Measurements from ENCODE around the gene MRPL10.

MRPL10 gene

GRCh38 chr17:47829870-47830269 is 1.5 kb downstream of the MRPL10 start:
- no peak for DNase-seq (ENCODE audit: low read depth)
- H3K4me3 ChIP-seq (ENCODE audit: low read depth, low read length) = peak overlapping the region; percentile 98
- TF ChIP-seq, protein P1, sequence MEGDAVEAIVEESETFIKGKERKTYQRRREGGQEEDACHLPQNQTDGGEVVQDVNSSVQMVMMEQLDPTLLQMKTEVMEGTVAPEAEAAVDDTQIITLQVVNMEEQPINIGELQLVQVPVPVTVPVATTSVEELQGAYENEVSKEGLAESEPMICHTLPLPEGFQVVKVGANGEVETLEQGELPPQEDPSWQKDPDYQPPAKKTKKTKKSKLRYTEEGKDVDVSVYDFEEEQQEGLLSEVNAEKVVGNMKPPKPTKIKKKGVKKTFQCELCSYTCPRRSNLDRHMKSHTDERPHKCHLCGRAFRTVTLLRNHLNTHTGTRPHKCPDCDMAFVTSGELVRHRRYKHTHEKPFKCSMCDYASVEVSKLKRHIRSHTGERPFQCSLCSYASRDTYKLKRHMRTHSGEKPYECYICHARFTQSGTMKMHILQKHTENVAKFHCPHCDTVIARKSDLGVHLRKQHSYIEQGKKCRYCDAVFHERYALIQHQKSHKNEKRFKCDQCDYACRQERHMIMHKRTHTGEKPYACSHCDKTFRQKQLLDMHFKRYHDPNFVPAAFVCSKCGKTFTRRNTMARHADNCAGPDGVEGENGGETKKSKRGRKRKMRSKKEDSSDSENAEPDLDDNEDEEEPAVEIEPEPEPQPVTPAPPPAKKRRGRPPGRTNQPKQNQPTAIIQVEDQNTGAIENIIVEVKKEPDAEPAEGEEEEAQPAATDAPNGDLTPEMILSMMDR (IDR thresholded peaks at IDR 0.05; ENCODE audit: control insufficient read depth, extremely low read depth, insufficient read depth) = no peak

DNA sequence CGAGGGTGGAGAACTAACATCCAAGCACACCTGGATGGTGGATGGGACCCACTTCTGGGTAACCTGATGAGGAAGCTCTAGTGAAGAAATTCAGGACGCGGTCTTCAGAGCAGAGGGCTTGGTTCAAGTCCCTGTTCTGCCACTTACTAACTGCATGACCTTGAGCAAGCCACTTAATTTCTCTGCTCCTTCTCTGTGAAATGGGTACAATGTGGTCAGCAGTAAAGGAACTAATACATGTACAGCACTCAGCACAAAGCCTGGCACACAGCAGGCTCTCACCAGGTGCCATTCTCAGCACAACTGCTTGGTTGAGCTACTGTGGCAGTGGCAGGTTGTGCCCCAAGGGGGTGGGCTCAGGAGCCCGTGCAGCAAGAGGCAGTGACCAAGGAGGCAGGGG is 7.8 kb downstream of the MRPL10 start:
- DNase-seq (ENCODE audit: low read depth) = no peak
- no peak overlapping the region for H3K4me3 ChIP-seq (ENCODE audit: low read depth, low read length)
- TF ChIP-seq, protein P1 (IDR thresholded peaks at IDR 0.05; ENCODE audit: control insufficient read depth, extremely low read depth, insufficient read depth) = no peak

- no peak overlapping the region for H3K4me3 ChIP-seq (ENCODE audit: low read depth, low read length)
- TF ChIP-seq, protein P1 (IDR thresholded peaks at IDR 0.05; ENCODE audit: control insufficient read depth, extremely low read depth, insufficient read depth) = no peak
- DNase-seq (ENCODE audit: low read depth) = no peak
These were observed 8.6 kb downstream of the MRPL10 start for GRCh38 chr17:47822785-47823184.

- no peak for DNase-seq (ENCODE audit: low read depth)
- TF ChIP-seq, protein P1 (IDR thresholded peaks at IDR 0.05; ENCODE audit: control insufficient read depth, extremely low read depth, insufficient read depth) = peak; percentile 13; the same call in 1 of the 2 replicates
- H3K4me3 ChIP-seq (ENCODE audit: low read depth, low read length) = peak within 1 kb of the TSS; percentile 40
These were observed 9.6 kb downstream of the MRPL10 start, which contains the start of gene OSBPL7 for GRCh38 chr17:47821424-47822391. TSS of gene OSBPL7 (minus strand) at chr17:47821794. CDS start at chr17:47820278, 1,516 bp downstream.

GRCh38 chr17:47821031-47821423 is 10.3 kb downstream of the MRPL10 start:
- no peak for DNase-seq (ENCODE audit: low read depth)
- TF ChIP-seq, protein P1 (IDR thresholded peaks at IDR 0.05; ENCODE audit: control insufficient read depth, extremely low read depth, insufficient read depth) = no peak
- peak overlapping the region; percentile 40 for H3K4me3 ChIP-seq (ENCODE audit: low read depth, low read length)

GRCh38 chr17:47820033-47820789 is 11.1 kb downstream of the MRPL10 start:
- TF ChIP-seq, protein P1 (IDR thresholded peaks at IDR 0.05; ENCODE audit: control insufficient read depth, extremely low read depth, insufficient read depth) = no peak
- H3K4me3 ChIP-seq (ENCODE audit: low read depth, low read length) = no peak overlapping the region
- no peak for DNase-seq (ENCODE audit: low read depth)
